ENCODE results near the gene ATP8A1.

DNA sequence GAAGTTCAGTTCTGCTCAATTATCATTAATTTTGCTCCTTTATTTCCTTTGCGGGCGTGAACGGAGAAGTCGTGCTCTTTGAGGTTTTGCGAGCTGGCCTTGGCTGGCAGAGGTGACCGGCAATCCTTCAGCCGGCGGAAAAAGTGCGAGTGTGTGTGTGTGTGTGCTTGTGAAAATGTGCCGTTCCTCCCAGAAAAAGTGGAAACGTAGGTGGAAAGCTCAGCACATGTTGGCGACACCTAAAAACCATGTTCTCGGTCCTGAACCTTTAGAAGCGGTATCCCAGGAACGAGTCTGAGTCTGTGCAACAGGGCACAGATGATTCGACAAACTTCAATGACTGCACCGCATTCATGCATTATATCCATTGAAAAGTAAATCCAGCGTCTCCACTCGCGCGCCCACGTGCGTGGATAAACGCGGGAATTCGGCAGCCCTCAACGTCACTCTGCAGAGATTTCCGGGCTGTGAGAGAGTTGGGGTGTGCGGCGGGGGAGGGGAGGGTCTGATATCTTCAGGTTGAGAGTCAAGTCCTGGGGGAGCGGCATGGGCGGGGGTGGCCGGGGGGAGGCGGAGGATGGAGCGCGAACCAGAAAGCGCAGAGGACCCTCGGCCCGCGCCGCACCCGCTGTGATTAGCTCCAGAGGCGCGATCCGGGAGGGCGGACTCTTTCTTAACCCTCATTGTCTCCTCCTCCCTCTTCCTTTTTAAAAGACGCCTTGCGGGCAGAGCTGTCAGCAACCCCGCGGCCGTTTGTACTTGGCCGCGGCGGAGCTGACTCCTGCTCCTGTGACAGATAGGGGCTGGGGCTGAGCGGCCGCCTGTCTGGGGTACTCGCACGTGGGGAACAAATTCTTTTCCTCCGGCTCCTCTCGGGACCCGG is 259.9 kb downstream of the ATP8A1 start, which contains the start of gene SHISA3:
- TF ChIP-seq, protein P1, sequence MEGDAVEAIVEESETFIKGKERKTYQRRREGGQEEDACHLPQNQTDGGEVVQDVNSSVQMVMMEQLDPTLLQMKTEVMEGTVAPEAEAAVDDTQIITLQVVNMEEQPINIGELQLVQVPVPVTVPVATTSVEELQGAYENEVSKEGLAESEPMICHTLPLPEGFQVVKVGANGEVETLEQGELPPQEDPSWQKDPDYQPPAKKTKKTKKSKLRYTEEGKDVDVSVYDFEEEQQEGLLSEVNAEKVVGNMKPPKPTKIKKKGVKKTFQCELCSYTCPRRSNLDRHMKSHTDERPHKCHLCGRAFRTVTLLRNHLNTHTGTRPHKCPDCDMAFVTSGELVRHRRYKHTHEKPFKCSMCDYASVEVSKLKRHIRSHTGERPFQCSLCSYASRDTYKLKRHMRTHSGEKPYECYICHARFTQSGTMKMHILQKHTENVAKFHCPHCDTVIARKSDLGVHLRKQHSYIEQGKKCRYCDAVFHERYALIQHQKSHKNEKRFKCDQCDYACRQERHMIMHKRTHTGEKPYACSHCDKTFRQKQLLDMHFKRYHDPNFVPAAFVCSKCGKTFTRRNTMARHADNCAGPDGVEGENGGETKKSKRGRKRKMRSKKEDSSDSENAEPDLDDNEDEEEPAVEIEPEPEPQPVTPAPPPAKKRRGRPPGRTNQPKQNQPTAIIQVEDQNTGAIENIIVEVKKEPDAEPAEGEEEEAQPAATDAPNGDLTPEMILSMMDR (IDR thresholded peaks at IDR 0.05), result no peak
- no peak for TF ChIP-seq POLR2A (IDR thresholded peaks at IDR 0.05)

Measured in right lobe of liver (tissue), 4 donors.